Suprapubic skin (tissue), 3 donors: ENCODE measurements around the gene MKNK2.

Experiments
- CTCF ChIP-seq, 2 donors: fragments of 200-600 bp in 1 of 2; fragments of 450-650 bp in 1 of 2; sonication (generic) in 1 of 2; IDR thresholded peaks; one replicate each; pipeline ENCODE4 v1.5.1; 2016 to 2019; ENCODE audit warnings: antibody characterized with exemption in 2 of 2, mild to moderate bottlenecking in 1 of 2, moderate library complexity in 1 of 2
- POLR2AphosphoS5 ChIP-seq, 3 donors: sonication (generic); formaldehyde crosslinking; IDR thresholded peaks; one replicate each; pipeline ENCODE4 v1.6.1; 2017; ENCODE audit warnings: antibody characterized with exemption in 3 of 3

GRCh38 chr19:2018752-2019151 lies 32.3 kb downstream of the MKNK2 start:
- TF ChIP-seq CTCF (IDR thresholded peaks at IDR 0.05) (no peak), POLR2AphosphoS5 (IDR thresholded peaks at IDR 0.05) (no peak)
